H9 (cell line): Measurements from ENCODE around the gene ISYNA1. TPM values are rescaled to one million over a fixed set of nuclear protein-coding genes. Genes with fewer than 3 reads are reported as not detected.
A peak's percentile ranks its signal among the peaks of the same experiment; 100 is the strongest.

Source experiments
- DNase-seq: peaks from one replicate; pipeline ENCODE4 v3.0.0-alpha.2; 2017
- H2AFZ ChIP-seq: one replicate; pipeline ENCODE4 v1.6.1; 2013; ENCODE audit warnings: mild to moderate bottlenecking, low read length, control low read depth, moderate library complexity
- H2AK5ac ChIP-seq: 2 replicates; pipeline ENCODE4 v1.6.1; 2013; ENCODE audit warnings: low read length, control low read depth, mixed read lengths; ENCODE audit not compliant: insufficient read length
- H2BK120ac ChIP-seq: one replicate; pipeline ENCODE4 v1.6.1; 2013; ENCODE audit warnings: low read depth, mild to moderate bottlenecking, low read length, control low read depth, inconsistent platforms; ENCODE audit not compliant: poor library complexity, severe bottlenecking
- H2BK12ac ChIP-seq: 2 replicates; pipeline ENCODE4 v1.6.1; 2013; ENCODE audit warnings: low read length, control low read depth, mixed read lengths, low read depth; ENCODE audit not compliant: insufficient read length
- H2BK15ac ChIP-seq: 2 replicates; pipeline ENCODE4 v1.6.1; 2013; ENCODE audit warnings: low read depth, low read length, control low read depth
- H2BK20ac ChIP-seq: one replicate; pipeline ENCODE4 v1.6.1; 2013; ENCODE audit warnings: low read depth, mild to moderate bottlenecking, low read length, control low read depth, inconsistent platforms; ENCODE audit not compliant: poor library complexity, severe bottlenecking
- H2BK5ac ChIP-seq: 2 replicates; pipeline ENCODE4 v1.6.1; 2013; ENCODE audit warnings: low read length, control low read depth, mixed read lengths; ENCODE audit not compliant: insufficient read length
- H3K14ac ChIP-seq: 2 replicates; pipeline ENCODE4 v1.6.1; 2013; ENCODE audit warnings: low read length, control low read depth; ENCODE audit not compliant: insufficient read depth
- H3K18ac ChIP-seq: 2 replicates; pipeline ENCODE4 v1.6.1; 2013; ENCODE audit warnings: low read depth, mild to moderate bottlenecking, mixed read lengths, low read length, control low read depth; ENCODE audit not compliant: insufficient read length
- H3K23ac ChIP-seq: 2 replicates; pipeline ENCODE4 v1.6.1; 2013; ENCODE audit warnings: low read length, control low read depth, mixed read lengths, low read depth; ENCODE audit not compliant: insufficient read length
- H3K23me2 ChIP-seq: 2 replicates; pipeline ENCODE4 v1.6.1; 2013; ENCODE audit warnings: low read depth, mild to moderate bottlenecking, mixed read lengths, low read length, control low read depth; ENCODE audit not compliant: insufficient read length, poor library complexity, severe bottlenecking
- H3K27ac ChIP-seq: 2 replicates; pipeline ENCODE4 v1.5.1; 2013; ENCODE audit warnings: low read length, control low read depth, mixed read lengths, low read depth; ENCODE audit not compliant: insufficient read length
- H3K27me3 ChIP-seq: 2 replicates; pipeline ENCODE4 v1.6.1; 2013; ENCODE audit warnings: low read length, control low read depth, inconsistent platforms; ENCODE audit not compliant: insufficient read depth
- H3K4ac ChIP-seq: 2 replicates; pipeline ENCODE4 v1.6.1; 2013; ENCODE audit warnings: low read depth, mild to moderate bottlenecking, control low read depth, inconsistent platforms, low read length, moderate library complexity
- H3K4me1 ChIP-seq: 2 replicates; pipeline ENCODE4 v1.6.1; 2013; ENCODE audit warnings: low read length, control low read depth, inconsistent platforms; ENCODE audit not compliant: insufficient read depth
- H3K4me2 ChIP-seq: 2 replicates; pipeline ENCODE4 v1.6.1; 2013; ENCODE audit warnings: low read length, control low read depth, mixed read lengths; ENCODE audit not compliant: insufficient read length, insufficient read depth
- H3K56ac ChIP-seq: 2 replicates; pipeline ENCODE4 v1.6.1; 2013; ENCODE audit warnings: low read depth, mild to moderate bottlenecking, mixed read lengths, low read length, control low read depth; ENCODE audit not compliant: insufficient read length
- H3K79me1 ChIP-seq: 2 replicates; pipeline ENCODE4 v1.6.1; 2013; ENCODE audit warnings: low read depth, mild to moderate bottlenecking, moderate library complexity, low read length, control low read depth, inconsistent platforms; ENCODE audit not compliant: insufficient read depth, poor library complexity, severe bottlenecking
- H3K79me2 ChIP-seq: 2 replicates; pipeline ENCODE4 v1.6.1; 2013; ENCODE audit warnings: low read length, control low read depth, inconsistent platforms; ENCODE audit not compliant: insufficient read depth
- H3K9ac ChIP-seq: 2 replicates; pipeline ENCODE4 v1.6.1; 2013; ENCODE audit warnings: low read length, control low read depth, mixed read lengths; ENCODE audit not compliant: insufficient read length; ENCODE audit errors: extremely low read depth
- H3K9me3 ChIP-seq: one replicate; pipeline ENCODE4 v1.6.1; 2013; ENCODE audit warnings: low read depth, low read length, inconsistent platforms; ENCODE audit not compliant: control insufficient read depth
- H3T11ph ChIP-seq: one replicate; pipeline ENCODE4 v1.6.1; 2013; ENCODE audit warnings: mild to moderate bottlenecking, low read length, control low read depth, inconsistent platforms
- H4K20me1 ChIP-seq: one replicate; pipeline ENCODE4 v1.6.1; 2013; ENCODE audit not compliant: control insufficient read depth, insufficient read length, insufficient read depth
- H4K5ac ChIP-seq: 2 replicates; pipeline ENCODE4 v1.6.1; 2013; ENCODE audit warnings: low read depth, mild to moderate bottlenecking, mixed read lengths, low read length, control low read depth; ENCODE audit not compliant: insufficient read length
- H4K8ac ChIP-seq: replicated peaks from 2 replicates; pipeline ENCODE4 v1.6.1; 2013; ENCODE audit warnings: low read length, control low read depth, mixed read lengths, low read depth; ENCODE audit not compliant: insufficient read length
- H4K91ac ChIP-seq: 2 replicates; pipeline ENCODE4 v1.6.1; 2013; ENCODE audit warnings: low read depth, mild to moderate bottlenecking, moderate library complexity, mixed read lengths, low read length, control low read depth; ENCODE audit not compliant: insufficient read length
- H3K27ac Mint-ChIP-seq, 3 experiments: 2 replicates in 2 of 3; 3 replicates in 1 of 3; pipeline ENCODE4 v1.8.0; 2020 to 2021; ENCODE audit warnings: mixed read lengths in 3 of 3, mild to moderate bottlenecking in 1 of 3, moderate library complexity in 1 of 3
- H3K27me3 Mint-ChIP-seq: 2 replicates; pipeline ENCODE4 v1.8.0; 2021; ENCODE audit warnings: low read depth, mild to moderate bottlenecking, moderate library complexity, mixed read lengths
- H3K36me3 Mint-ChIP-seq, 3 experiments: 2 replicates in 2 of 3; 3 replicates in 1 of 3; pipeline ENCODE4 v1.8.0; 2020 to 2021; ENCODE audit warnings: low read depth in 3 of 3, mixed read lengths in 3 of 3; ENCODE audit not compliant: insufficient read depth in 1 of 3
- H3K4me1 Mint-ChIP-seq, 2 experiments: 2 replicates each; pipeline ENCODE4 v1.8.0; 2020; ENCODE audit warnings: mixed read lengths in 2 of 2
- H3K4me3 Mint-ChIP-seq, 2 experiments: 2 replicates in 1 of 2; 3 replicates in 1 of 2; pipeline ENCODE4 v1.8.0; 2020 to 2021; ENCODE audit warnings: mild to moderate bottlenecking in 2 of 2, mixed read lengths in 2 of 2, moderate library complexity in 1 of 2
- H3K9me3 Mint-ChIP-seq, 2 experiments: 2 replicates in 1 of 2; 3 replicates in 1 of 2; pipeline ENCODE4 v1.8.0; 2020; ENCODE audit warnings: mild to moderate bottlenecking in 2 of 2, mixed read lengths in 2 of 2, moderate library complexity in 1 of 2
- CTCF ChIP-seq: fragments of 200-600 bp; sonication (generic); conservative IDR thresholded peaks from 3 replicates; pipeline ENCODE4 v1.8.0; 2021; ENCODE audit warnings: antibody characterized with exemption, mild to moderate bottlenecking
- WGBS: extraction: QIAGEN DNeasy Blood & Tissue Kit; methylation state at CpG from one replicate; pipeline ENCODE4 v1.1.7; 2013; ENCODE audit warnings: missing lambda C conversion rate, low lambda C conversion rate, mixed read lengths; ENCODE audit not compliant: insufficient read length; ENCODE audit errors: extremely low coverage; 5-methylcytosine and 5-hydroxymethylcytosine counted together
- total RNA-seq: library from RNA; stranded (reverse); gene quantifications from 2 replicates; pipeline ENCODE4 v1.2.1, GENCODE V29; 2021

Gene ISYNA1
- total RNA-seq, 1 experiment from 2014 or later = 241 TPM

DNA sequence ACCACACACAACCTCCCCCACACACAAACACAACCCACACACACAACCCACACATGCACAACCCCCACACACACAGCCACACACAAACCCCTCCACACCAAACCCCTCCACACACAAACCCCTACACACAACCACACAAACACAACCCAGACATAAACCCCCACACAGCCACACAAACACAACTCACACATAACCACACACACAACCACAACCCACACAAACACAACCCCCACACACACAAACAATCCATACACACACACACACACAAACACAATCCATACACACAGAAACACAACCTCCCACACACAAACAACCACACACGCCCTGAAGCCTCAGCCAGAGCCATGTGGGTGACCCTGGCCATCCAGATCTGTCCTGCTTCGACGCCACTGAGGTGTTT lies 30.0 kb upstream of the ISYNA1 start:
- no peak overlapping the region for H3K18ac ChIP-seq
- no peak overlapping the region for H4K91ac ChIP-seq
- no peak overlapping the region for H2BK5ac ChIP-seq
- no peak for DNase-seq
- no peak overlapping the region for H3T11ph ChIP-seq
- H3K9me3 ChIP-seq = no peaks in the 10 kb centered on the region
- H3K4me1 ChIP-seq = no peaks in the 10 kb centered on the region
- no peak overlapping the region for H2AFZ ChIP-seq
- H2BK20ac ChIP-seq = no peak overlapping the region
- H4K8ac ChIP-seq = no peak overlapping the region
- H3K9me3 Mint-ChIP-seq = no peaks in the 10 kb centered on the region
- no peak overlapping the region for H3K23ac ChIP-seq
- no peaks in the 10 kb centered on the region for H3K79me2 ChIP-seq
- peaks cover under 1 to 16% (median 10%) of the 10 kb centered on the region in 3 experiments; a peak in 5 of 7 replicates for H3K36me3 Mint-ChIP-seq
- no peak overlapping the region for H2BK12ac ChIP-seq
- no peaks in the 10 kb centered on the region for H3K23me2 ChIP-seq
- H3K27ac ChIP-seq = no peak overlapping the region
- no peak overlapping the region for H3K9ac ChIP-seq
- no peaks in the 10 kb centered on the region for H3K27me3 ChIP-seq
- no peak overlapping the region for H3K56ac ChIP-seq
- H3K4ac ChIP-seq = no peak overlapping the region
- H3K4me2 ChIP-seq = no peak overlapping the region
- TF ChIP-seq CTCF = no peak
- no peaks in the 10 kb centered on the region for H3K27me3 Mint-ChIP-seq
- no peak overlapping the region for H3K14ac ChIP-seq
- H2BK120ac ChIP-seq = no peak overlapping the region
- H2BK15ac ChIP-seq = no peak overlapping the region
- H3K4me1 Mint-ChIP-seq = peaks cover 5 to 10% of the 10 kb centered on the region in 2 experiments
- WGBS = no CpG with 5 or more reads among the region's 3 CpGs
- peak overlapping the region in 2 of 3 experiments; percentile 1 to 69; a peak in 1 of 7 replicates for H3K27ac Mint-ChIP-seq
- no peak overlapping the region for H2AK5ac ChIP-seq
- no peaks in the 10 kb centered on the region for H4K20me1 ChIP-seq
- no peaks in the 10 kb centered on the region for H3K79me1 ChIP-seq
- no peak overlapping the region; a peak in 1 of 5 replicates for H3K4me3 Mint-ChIP-seq
- no peak overlapping the region for H4K5ac ChIP-seq
